SK-N-SH treated with all-trans-retinoic acid at 6 μM for 48 hours (cell line): ENCODE results near the gene TFAP2B.

ENCODE experiments used
- ZFP3 ChIP-seq: fragments of 250-450 bp; sonication (Bioruptor Pico); IDR thresholded peaks from 2 replicates; pipeline ENCODE4 v1.5.0; 2020; ENCODE audit warnings: mild to moderate bottlenecking, moderate library complexity
- ZNF565 ChIP-seq: fragments of 450-650 bp; formaldehyde crosslinking; conservative IDR thresholded peaks from 2 replicates; pipeline ENCODE4 v1.5.0; 2020; ENCODE audit warnings: low read depth, mild to moderate bottlenecking, moderate library complexity
- TF ChIP-seq, protein P1 (sequence below): fragments of 250-450 bp; sonication (Bioruptor Pico); IDR thresholded peaks from 2 replicates; pipeline ENCODE4 v1.8.0; 2020; ENCODE audit warnings: mild to moderate bottlenecking, moderate library complexity, borderline replicate concordance

DNA sequence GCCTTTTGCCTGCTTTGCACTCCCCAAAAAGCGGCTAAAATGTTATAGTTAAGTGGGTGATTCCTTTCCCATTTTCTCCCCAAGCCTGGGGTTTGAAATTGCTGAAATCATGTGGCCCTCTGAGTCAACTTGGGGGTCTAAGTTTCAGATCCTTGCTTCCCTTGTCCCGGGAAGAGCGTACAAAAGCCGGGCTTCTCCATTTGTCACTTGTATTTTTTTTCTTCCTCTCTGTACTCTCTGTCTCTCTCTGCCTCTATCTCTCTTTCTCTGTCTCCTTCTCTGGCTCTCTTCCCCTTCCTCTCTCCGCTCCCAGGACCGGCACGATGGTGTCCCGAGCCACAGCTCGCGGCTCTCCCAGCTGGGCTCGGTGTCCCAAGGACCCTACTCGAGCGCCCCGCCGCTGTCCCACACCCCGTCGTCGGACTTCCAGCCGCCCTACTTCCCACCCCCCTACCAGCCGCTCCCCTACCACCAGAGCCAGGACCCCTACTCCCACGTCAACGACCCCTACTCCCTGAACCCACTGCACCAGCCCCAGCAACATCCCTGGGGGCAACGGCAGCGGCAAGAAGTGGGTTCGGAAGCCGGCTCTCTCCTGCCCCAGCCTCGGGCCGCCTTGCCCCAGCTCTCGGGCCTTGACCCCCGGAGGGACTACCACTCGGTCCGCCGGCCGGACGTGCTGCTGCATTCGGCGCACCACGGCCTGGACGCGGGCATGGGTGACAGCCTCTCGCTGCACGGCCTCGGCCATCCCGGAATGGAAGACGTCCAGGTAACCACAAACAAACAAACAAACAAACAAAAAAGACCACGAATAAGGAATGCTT is 4.6 kb downstream of the TFAP2B start:
- TF ChIP-seq ZNF565 (CRISPR knock-in tag): no peak
- TF ChIP-seq ZFP3: no peak
- TF ChIP-seq, protein P1, sequence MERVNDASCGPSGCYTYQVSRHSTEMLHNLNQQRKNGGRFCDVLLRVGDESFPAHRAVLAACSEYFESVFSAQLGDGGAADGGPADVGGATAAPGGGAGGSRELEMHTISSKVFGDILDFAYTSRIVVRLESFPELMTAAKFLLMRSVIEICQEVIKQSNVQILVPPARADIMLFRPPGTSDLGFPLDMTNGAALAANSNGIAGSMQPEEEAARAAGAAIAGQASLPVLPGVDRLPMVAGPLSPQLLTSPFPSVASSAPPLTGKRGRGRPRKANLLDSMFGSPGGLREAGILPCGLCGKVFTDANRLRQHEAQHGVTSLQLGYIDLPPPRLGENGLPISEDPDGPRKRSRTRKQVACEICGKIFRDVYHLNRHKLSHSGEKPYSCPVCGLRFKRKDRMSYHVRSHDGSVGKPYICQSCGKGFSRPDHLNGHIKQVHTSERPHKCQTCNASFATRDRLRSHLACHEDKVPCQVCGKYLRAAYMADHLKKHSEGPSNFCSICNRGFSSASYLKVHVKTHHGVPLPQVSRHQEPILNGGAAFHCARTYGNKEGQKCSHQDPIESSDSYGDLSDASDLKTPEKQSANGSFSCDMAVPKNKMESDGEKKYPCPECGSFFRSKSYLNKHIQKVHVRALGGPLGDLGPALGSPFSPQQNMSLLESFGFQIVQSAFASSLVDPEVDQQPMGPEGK (CRISPR knock-in tag): no peak
